WTC11 (cell line): Measurements from ENCODE around the gene TOMM40L. TPM values are rescaled to one million over a fixed set of nuclear protein-coding genes. Genes with fewer than 3 reads are reported as not detected.

Experiments
- ATAC-seq: fragments of 200-7000 bp; cut with Tn5 transposase; 2 replicates; pipeline ENCODE4 v1.10.0; 2021; ENCODE audit warnings: mild to moderate bottlenecking, moderate library complexity
- Bru-seq: library from RNA; stranded (reverse); fragments of 400-500 nt; gene quantifications from one replicate; lab custom pipeline; 2021; lab: Mats Ljungman, UMichigan
- CTCF ChIA-PET: fragments of 300-600 bp; sonication (Branson Sonifier 250); formaldehyde crosslinking; loops from one replicate; lab custom pipeline; 2021; ENCODE audit warnings: antibody characterized with exemption; lab: Charles Lee
- POLR2A ChIA-PET: fragments of 350-600 bp; sonication (Branson Sonifier 250); formaldehyde crosslinking; loops from one replicate; lab custom pipeline; 2021; ENCODE audit warnings: antibody characterized with exemption; lab: Charles Lee
- DNase-seq: peaks from one replicate; pipeline ENCODE4 v3.0.0; 2021; ENCODE audit warnings: low spot score
- H3K27ac Mint-ChIP-seq: 2 replicates; pipeline ENCODE4 v1.8.0; 2021; ENCODE audit warnings: mixed read lengths
- H3K27me3 Mint-ChIP-seq: 2 replicates; pipeline ENCODE4 v1.8.0; 2021; ENCODE audit warnings: low read depth, mild to moderate bottlenecking, moderate library complexity, mixed read lengths
- H3K36me3 Mint-ChIP-seq: 2 replicates; pipeline ENCODE4 v1.8.0; 2021; ENCODE audit warnings: mixed read lengths
- H3K4me1 Mint-ChIP-seq: 2 replicates; pipeline ENCODE4 v1.8.0; 2022; ENCODE audit warnings: mixed read lengths
- H3K4me3 Mint-ChIP-seq: 2 replicates; pipeline ENCODE4 v1.8.0; 2021; ENCODE audit warnings: mild to moderate bottlenecking, moderate library complexity, mixed read lengths
- H3K9me3 Mint-ChIP-seq: 2 replicates; pipeline ENCODE4 v1.8.0; 2021; ENCODE audit warnings: mixed read lengths
- FOXK1 ChIP-seq: sonication (generic); formaldehyde crosslinking; IDR thresholded peaks from 2 replicates; pipeline ENCODE4 v1.8.0; 2022; ENCODE audit warnings: mild to moderate bottlenecking, moderate library complexity, missing genetic modification reagents
- IRF2 ChIP-seq: sonication (generic); formaldehyde crosslinking; IDR thresholded peaks from 2 replicates; pipeline ENCODE4 v1.8.0; 2022; ENCODE audit warnings: low read depth, missing genetic modification reagents, borderline replicate concordance
- MXD4 ChIP-seq: fragments of 250-450 bp; sonication (Bioruptor Pico); IDR thresholded peaks from 2 replicates; pipeline ENCODE4 v1.8.0; 2021; ENCODE audit warnings: mild to moderate bottlenecking, moderate library complexity, borderline replicate concordance
- NFE2L1 ChIP-seq: sonication (generic); formaldehyde crosslinking; IDR thresholded peaks from 2 replicates; pipeline ENCODE4 v1.8.1; 2023; ENCODE audit warnings: missing genetic modification reagents
- NFYB ChIP-seq: sonication (generic); formaldehyde crosslinking; conservative IDR thresholded peaks from 2 replicates; pipeline ENCODE4 v1.8.0; 2022; ENCODE audit warnings: low read depth, missing genetic modification reagents
- SP1 ChIP-seq: sonication (generic); formaldehyde crosslinking; conservative IDR thresholded peaks from 2 replicates; pipeline ENCODE4 v1.8.1; 2022; ENCODE audit warnings: missing genetic modification reagents
- TEAD1 ChIP-seq: sonication (generic); formaldehyde crosslinking; IDR thresholded peaks from 2 replicates; pipeline ENCODE4 v1.8.0; 2022; ENCODE audit warnings: mild to moderate bottlenecking, missing genetic modification reagents
- TEAD4 ChIP-seq: sonication (generic); formaldehyde crosslinking; IDR thresholded peaks from 2 replicates; pipeline ENCODE4 v1.8.0; 2022; ENCODE audit warnings: mild to moderate bottlenecking, missing genetic modification reagents
- TP53 ChIP-seq: sonication (generic); formaldehyde crosslinking; IDR thresholded peaks from 2 replicates; pipeline ENCODE4 v1.8.1; 2023; ENCODE audit warnings: mild to moderate bottlenecking, missing genetic modification reagents
- ZNF416 ChIP-seq: fragments of 250-450 bp; sonication (Bioruptor Pico); IDR thresholded peaks from 2 replicates; pipeline ENCODE4 v1.9.0; 2021; ENCODE audit warnings: mild to moderate bottlenecking, inconsistent platforms
- ZNF423 ChIP-seq: fragments of 250-450 bp; sonication (Bioruptor Pico); IDR thresholded peaks from 2 replicates; pipeline ENCODE4 v2.1.2; 2022; ENCODE audit warnings: mild to moderate bottlenecking, moderate library complexity
- long read RNA-seq, 3 experiments: library from RNA in 1 of 3; library from capped mRNA in 1 of 3; library from polyadenylated mRNA in 1 of 3; unstranded in 2 of 3; stranded (forward) in 1 of 3; transcript quantifications; one replicate each; pipeline ENCODE4 v2.0.0, GENCODE V29; 2021
- total RNA-seq: library from RNA; stranded (reverse); gene quantifications from 3 replicates; pipeline ENCODE4 v1.2.3, GENCODE V29; 2021
- TF ChIP-seq, protein P1 (sequence below): fragments of 250-450 bp; sonication (Bioruptor Pico); IDR thresholded peaks from 2 replicates; pipeline ENCODE4 v1.9.0; 2021; ENCODE audit warnings: mild to moderate bottlenecking
- TF ChIP-seq, protein P2 (sequence below): sonication (generic); formaldehyde crosslinking; IDR thresholded peaks from 2 replicates; pipeline ENCODE4 v1.8.1; 2023; ENCODE audit warnings: mild to moderate bottlenecking, missing genetic modification reagents, borderline replicate concordance
- TF ChIP-seq, protein P3 (sequence below): fragments of 250-450 bp; sonication (Bioruptor Pico); IDR thresholded peaks from 2 replicates; pipeline ENCODE4 v1.9.0; 2021; ENCODE audit warnings: moderate library complexity, mild to moderate bottlenecking, inconsistent platforms, borderline replicate concordance

The TOMM40L gene
- total RNA-seq (13.0 to 16.9 TPM (median 15.1 TPM) in 3 replicates), Bru-seq, nascent RNA (percentile 70 among the genes with signal in this experiment)
- long read RNA-seq, experiment 1, transcript TOMM40L-202 (10 exons, 2,708 nt): major isoform, 22 of 47 reads
- long read RNA-seq, experiment 1, transcript TOMM40L-201 (9 exons, 2,636 nt): minor isoform, 5 of 47 reads
- long read RNA-seq, experiment 1, partial matches to known transcripts: 7 of 47 reads
- long read RNA-seq, experiment 1, other reads (novel, unspliced or antisense): 12 of 47 reads
- long read RNA-seq, experiment 2, transcript TOMM40L-202 (10 exons, 2,708 nt): major isoform, 8 of 18 reads
- long read RNA-seq, experiment 2, partial matches to known transcripts: 10 of 18 reads
- long read RNA-seq, experiment 2, other reads (novel, unspliced or antisense): 0 of 18 reads
- long read RNA-seq, experiment 3, transcript TOMM40L-202 (10 exons, 2,708 nt): major isoform, 12 of 22 reads
- long read RNA-seq, experiment 3, partial matches to known transcripts: 2 of 22 reads
- long read RNA-seq, experiment 3, other reads (novel, unspliced or antisense): 5 of 22 reads

DNA sequence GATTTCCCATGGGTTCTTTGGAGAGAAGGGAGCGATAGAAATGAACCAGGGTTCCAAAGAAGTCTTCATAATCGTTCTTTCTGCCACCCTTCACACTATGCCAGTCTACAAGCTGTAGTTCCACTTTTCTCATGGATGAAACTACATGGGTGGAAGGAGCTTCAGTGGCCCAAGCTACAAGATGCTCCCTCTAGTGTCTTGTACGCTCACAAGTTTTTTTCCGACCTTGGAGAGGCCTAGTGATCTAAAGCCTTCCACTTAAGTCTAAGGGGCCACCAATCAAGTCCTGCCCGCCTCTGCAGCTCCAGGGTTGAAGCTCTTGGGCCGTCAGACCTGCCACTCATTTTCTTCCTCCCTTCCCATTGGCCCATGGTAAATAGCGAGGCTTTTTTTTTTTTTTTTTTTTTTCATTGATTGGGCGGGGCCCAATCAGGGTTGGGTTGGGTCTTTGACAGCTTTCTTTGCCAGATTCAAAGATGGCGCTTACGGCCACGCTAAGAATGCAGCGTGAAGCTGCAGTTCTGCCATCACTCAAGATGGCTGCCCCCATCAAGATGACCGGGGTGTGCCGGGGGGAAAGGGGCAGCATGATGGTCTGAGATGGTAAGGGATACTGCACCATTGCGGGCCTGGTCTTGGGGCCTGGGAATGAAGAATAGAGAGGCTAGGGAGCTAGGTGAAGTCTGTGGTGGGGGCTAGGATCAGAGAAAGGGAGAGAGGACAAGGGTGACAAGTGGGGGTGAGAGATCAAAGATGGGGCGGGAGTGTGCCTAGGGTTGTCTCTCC lies at the start of gene TOMM40L:
TSS of gene TOMM40L (plus strand) at position 527 of the 786 bp plus-strand sequence. CDS start 430 bp downstream, outside the sequence.
- TF ChIP-seq NFE2L1 (0 out of 2 replicates have a peak, but pooled peaks have one; percentile 38), TEAD4 (CRISPR knock-in tag) (no peak), FOXK1 (peak; percentile 46; the same call in 1 of the 2 replicates), TEAD1 (CRISPR knock-in tag) (0 out of 2 replicates have a peak, but pooled peaks have one; percentile 39), ZNF416 (CRISPR knock-in tag) (0 out of 2 replicates have a peak, but pooled peaks have one; percentile 78), IRF2 (CRISPR knock-in tag) (no peak), ZNF423 (peak; percentile 52; the same call in 1 of the 2 replicates), NFYB (CRISPR knock-in tag) (peak; percentile 76), SP1 (CRISPR knock-in tag) (peak; percentile 49)
- TF ChIP-seq, protein P1, sequence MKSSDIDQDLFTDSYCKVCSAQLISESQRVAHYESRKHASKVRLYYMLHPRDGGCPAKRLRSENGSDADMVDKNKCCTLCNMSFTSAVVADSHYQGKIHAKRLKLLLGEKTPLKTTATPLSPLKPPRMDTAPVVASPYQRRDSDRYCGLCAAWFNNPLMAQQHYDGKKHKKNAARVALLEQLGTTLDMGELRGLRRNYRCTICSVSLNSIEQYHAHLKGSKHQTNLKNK (CRISPR knock-in tag): 0 out of 2 replicates have a peak, but pooled peaks have one; percentile 28
- TF ChIP-seq, protein P2, sequence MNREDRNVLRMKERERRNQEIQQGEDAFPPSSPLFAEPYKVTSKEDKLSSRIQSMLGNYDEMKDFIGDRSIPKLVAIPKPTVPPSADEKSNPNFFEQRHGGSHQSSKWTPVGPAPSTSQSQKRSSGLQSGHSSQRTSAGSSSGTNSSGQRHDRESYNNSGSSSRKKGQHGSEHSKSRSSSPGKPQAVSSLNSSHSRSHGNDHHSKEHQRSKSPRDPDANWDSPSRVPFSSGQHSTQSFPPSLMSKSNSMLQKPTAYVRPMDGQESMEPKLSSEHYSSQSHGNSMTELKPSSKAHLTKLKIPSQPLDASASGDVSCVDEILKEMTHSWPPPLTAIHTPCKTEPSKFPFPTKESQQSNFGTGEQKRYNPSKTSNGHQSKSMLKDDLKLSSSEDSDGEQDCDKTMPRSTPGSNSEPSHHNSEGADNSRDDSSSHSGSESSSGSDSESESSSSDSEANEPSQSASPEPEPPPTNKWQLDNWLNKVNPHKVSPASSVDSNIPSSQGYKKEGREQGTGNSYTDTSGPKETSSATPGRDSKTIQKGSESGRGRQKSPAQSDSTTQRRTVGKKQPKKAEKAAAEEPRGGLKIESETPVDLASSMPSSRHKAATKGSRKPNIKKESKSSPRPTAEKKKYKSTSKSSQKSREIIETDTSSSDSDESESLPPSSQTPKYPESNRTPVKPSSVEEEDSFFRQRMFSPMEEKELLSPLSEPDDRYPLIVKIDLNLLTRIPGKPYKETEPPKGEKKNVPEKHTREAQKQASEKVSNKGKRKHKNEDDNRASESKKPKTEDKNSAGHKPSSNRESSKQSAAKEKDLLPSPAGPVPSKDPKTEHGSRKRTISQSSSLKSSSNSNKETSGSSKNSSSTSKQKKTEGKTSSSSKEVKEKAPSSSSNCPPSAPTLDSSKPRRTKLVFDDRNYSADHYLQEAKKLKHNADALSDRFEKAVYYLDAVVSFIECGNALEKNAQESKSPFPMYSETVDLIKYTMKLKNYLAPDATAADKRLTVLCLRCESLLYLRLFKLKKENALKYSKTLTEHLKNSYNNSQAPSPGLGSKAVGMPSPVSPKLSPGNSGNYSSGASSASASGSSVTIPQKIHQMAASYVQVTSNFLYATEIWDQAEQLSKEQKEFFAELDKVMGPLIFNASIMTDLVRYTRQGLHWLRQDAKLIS: no peak
- TF ChIP-seq, protein P3, sequence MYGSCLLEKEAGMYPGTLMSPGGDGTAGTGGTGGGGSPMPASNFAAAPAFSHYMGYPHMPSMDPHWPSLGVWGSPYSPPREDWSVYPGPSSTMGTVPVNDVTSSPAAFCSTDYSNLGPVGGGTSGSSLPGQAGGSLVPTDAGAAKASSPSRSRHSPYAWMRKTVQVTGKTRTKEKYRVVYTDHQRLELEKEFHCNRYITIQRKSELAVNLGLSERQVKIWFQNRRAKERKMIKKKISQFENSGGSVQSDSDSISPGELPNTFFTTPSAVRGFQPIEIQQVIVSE (CRISPR knock-in tag): no peak
- peaks cover 28% of the 10 kb centered on the region for H3K4me1 Mint-ChIP-seq
- peak within 1 kb of the TSS; percentile 100 for H3K4me3 Mint-ChIP-seq
- ATAC-seq: peak; percentile 94
- H3K27ac Mint-ChIP-seq: peak within 1 kb of the TSS; percentile 98
- POLR2A ChIA-PET: interaction anchor here (0.6 to 2.2 kb wide), 14 partner anchors 9 to 164 kb away, joined by 3 to 18 read pairs (median 4); partner anchors contain the start of genes ADAMTS4, DEDD, NDUFS2 and PPOX
- peak; percentile 88 for DNase-seq
- peaks cover 10% of the 10 kb centered on the region for H3K36me3 Mint-ChIP-seq
- no peaks in the 10 kb centered on the region for H3K9me3 Mint-ChIP-seq
- H3K27me3 Mint-ChIP-seq: no peaks in the 10 kb centered on the region
- CTCF ChIA-PET: interaction anchor here (0.6 to 5.1 kb wide), 47 partner anchors 9 to 1565 kb away, joined by 3 to 107 read pairs (median 5); partner anchors contain the start of genes ADAMTS4, B4GALT3, F11R and FCER1G

DNA sequence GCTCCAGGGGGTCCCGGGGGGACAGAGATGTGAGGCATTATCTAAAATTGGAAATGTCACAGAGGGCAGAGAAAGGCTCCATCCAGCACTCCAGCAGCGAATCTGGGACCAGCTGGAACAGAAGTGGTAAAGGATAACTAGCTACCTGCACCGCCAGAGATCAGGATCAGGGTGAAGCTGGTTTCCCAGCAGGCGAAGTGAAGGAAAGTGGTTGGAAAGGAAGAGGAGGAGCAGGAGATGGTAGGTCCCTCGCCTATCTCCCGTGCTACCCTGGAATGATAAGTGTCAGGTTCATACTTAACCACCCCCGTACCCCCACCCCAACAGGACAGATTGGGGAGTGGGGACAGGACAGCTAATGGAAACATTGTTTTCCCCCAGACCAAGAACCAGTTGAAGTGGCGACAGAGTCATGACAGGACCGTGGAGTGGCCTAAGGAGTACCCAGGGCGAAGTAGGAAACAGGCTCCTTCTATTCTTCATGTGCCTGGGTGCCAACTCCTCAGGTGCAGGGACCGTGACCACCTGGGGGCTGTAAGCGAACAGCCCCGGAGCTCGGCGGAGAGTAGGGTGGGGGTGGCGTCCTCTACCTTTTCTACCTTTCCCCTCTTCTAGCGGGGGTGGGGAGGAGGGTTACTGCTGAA lies 49.3 kb upstream of the TOMM40L start:
- Mint-ChIP-seq H3K27me3 (no peaks in the 10 kb centered on the region), H3K4me1 (peaks cover 20% of the 10 kb centered on the region), H3K36me3 (peaks cover 34% of the 10 kb centered on the region), H3K9me3 (no peaks in the 10 kb centered on the region), H3K27ac (peak overlapping the region; percentile 100; the same call in 1 of the 2 replicates), H3K4me3 (peak overlapping the region; percentile 97)
- DNase-seq: no peak
- TF ChIP-seq NFYB (CRISPR knock-in tag): no peak
- TF ChIP-seq TP53 (CRISPR knock-in tag): 0 out of 2 replicates have a peak, but pooled peaks have one; percentile 1
- no peak for TF ChIP-seq MXD4 (CRISPR knock-in tag)
- ChIA-PET CTCF (interaction anchor here (1.1 to 2.5 kb wide), 13 partner anchors 8 to 205 kb away, joined by 3 to 41 read pairs (median 6); partner anchors contain the start of genes KLHDC9, NDUFS2, PPOX and TOMM40L), POLR2A (interaction anchor here (0.9 to 1.7 kb wide), 7 partner anchors 10 to 137 kb away, joined by 3 to 9 read pairs (median 3); partner anchors contain the start of genes ADAMTS4, DEDD, PPOX and SDHC)
- peak; percentile 4 for ATAC-seq
